WERI-Rb-1 (cell line): ENCODE results near the gene FBXW11.

Experiments
- DNase-seq: peaks from one replicate; pipeline ENCODE4 v3.0.0-alpha.2; 2020
- H3K27ac ChIP-seq: fragments of 250-450 bp; sonication (Bioruptor Pico); 2 replicates; pipeline ENCODE4 v1.5.1; 2020; ENCODE audit warnings: mild to moderate bottlenecking, moderate library complexity
- H3K27me3 ChIP-seq: fragments of 250-450 bp; sonication (Bioruptor Pico); 2 replicates; pipeline ENCODE4 v1.5.1; 2021; ENCODE audit warnings: mild to moderate bottlenecking, low read depth, moderate library complexity; ENCODE audit not compliant: insufficient read depth, severe bottlenecking
- H3K36me3 ChIP-seq: fragments of 250-450 bp; sonication (Bioruptor Pico); 2 replicates; pipeline ENCODE4 v1.5.1; 2020; ENCODE audit warnings: mild to moderate bottlenecking, moderate library complexity
- H3K4me3 ChIP-seq: 2 replicates; pipeline ENCODE4 v1.5.1; 2011; ENCODE audit warnings: low read depth, mild to moderate bottlenecking, control low read depth, low read length
- H3K9me3 ChIP-seq: fragments of 250-450 bp; sonication (Bioruptor Pico); 2 replicates; pipeline ENCODE4 v1.5.1; 2021; ENCODE audit warnings: mild to moderate bottlenecking, moderate library complexity; ENCODE audit not compliant: severe bottlenecking
- TF ChIP-seq, protein P1 (sequence below): IDR thresholded peaks from 2 replicates; pipeline ENCODE4 v1.5.1; 2011; ENCODE audit warnings: low read depth, mild to moderate bottlenecking, control low read depth, inconsistent platforms, low read length

Gene FBXW11

DNA sequence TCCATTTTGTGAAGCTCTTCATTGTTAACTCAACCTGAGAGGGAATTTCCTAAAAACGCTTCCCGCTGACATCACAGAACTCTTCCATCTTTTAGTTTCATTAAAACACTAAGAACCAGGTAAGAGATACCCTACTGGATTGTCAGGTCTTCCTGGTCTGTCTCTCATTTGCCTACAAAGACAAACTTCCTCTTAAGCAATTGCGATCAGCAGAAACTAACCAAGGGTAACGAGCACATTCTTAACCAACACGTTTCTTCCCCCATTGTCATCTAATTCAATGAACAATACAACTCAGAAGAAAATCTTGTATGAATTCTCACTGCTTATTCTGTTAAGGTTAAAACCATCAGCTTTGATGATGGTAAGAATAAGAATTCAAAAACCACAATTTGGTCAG, 6.6 kb downstream of the FBXW11 start:
- H3K4me3 ChIP-seq: no peak overlapping the region
- TF ChIP-seq, protein P1, sequence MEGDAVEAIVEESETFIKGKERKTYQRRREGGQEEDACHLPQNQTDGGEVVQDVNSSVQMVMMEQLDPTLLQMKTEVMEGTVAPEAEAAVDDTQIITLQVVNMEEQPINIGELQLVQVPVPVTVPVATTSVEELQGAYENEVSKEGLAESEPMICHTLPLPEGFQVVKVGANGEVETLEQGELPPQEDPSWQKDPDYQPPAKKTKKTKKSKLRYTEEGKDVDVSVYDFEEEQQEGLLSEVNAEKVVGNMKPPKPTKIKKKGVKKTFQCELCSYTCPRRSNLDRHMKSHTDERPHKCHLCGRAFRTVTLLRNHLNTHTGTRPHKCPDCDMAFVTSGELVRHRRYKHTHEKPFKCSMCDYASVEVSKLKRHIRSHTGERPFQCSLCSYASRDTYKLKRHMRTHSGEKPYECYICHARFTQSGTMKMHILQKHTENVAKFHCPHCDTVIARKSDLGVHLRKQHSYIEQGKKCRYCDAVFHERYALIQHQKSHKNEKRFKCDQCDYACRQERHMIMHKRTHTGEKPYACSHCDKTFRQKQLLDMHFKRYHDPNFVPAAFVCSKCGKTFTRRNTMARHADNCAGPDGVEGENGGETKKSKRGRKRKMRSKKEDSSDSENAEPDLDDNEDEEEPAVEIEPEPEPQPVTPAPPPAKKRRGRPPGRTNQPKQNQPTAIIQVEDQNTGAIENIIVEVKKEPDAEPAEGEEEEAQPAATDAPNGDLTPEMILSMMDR: no peak
- no peak for DNase-seq
- no peak overlapping the region for H3K27ac ChIP-seq
- H3K9me3 ChIP-seq: no peaks in the 10 kb centered on the region
- H3K36me3 ChIP-seq: peaks cover 4% of the 10 kb centered on the region
- no peaks in the 10 kb centered on the region for H3K27me3 ChIP-seq

DNA sequence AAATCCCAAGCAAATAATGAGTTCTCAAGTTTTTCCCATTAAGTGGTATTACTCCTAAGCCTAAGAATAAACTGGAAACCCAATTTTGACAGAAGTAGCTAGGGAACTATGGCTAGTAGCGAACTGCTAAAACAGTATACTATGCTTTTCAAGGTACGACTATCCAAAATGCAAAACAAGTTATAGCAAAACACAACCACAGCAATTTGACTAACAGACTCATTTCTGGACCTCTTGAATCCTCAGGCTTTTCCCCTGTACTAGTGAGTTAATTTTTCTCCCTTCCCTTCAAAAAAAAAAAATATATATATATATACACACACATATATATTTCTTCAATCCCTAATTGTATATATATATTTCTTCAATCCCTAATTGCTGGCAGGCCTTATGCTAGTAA, 7.3 kb downstream of the FBXW11 start:
- H3K36me3 ChIP-seq: peaks cover 4% of the 10 kb centered on the region
- TF ChIP-seq, protein P1: no peak
- H3K4me3 ChIP-seq: no peak overlapping the region
- H3K27ac ChIP-seq: no peak overlapping the region
- H3K27me3 ChIP-seq: no peaks in the 10 kb centered on the region
- no peak for DNase-seq
- H3K9me3 ChIP-seq: no peaks in the 10 kb centered on the region

DNA sequence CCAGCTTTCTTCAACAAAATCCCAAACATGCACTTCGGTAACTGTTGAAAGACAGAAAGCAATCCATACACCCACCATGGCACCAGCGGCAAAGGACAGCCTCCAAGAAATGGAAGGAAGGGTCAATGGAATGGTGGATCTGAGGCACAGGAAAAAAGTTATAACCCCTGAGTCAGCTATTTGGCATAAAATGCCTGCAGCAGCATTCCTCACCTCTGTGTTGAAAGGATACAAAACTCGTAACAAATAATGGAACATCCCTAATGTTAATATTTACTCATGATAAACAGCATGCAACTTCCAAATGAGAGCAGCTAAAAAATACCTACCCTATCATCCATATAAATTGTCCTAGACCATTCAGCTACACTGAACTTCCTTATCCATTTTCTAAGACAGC, 9.4 kb downstream of the FBXW11 start:
- TF ChIP-seq, protein P1: no peak
- Histone ChIP-seq H3K9me3 (no peaks in the 10 kb centered on the region), H3K27me3 (no peaks in the 10 kb centered on the region), H3K36me3 (peaks cover 1% of the 10 kb centered on the region), H3K4me3 (no peak overlapping the region), H3K27ac (no peak overlapping the region)
- DNase-seq: no peak

DNA sequence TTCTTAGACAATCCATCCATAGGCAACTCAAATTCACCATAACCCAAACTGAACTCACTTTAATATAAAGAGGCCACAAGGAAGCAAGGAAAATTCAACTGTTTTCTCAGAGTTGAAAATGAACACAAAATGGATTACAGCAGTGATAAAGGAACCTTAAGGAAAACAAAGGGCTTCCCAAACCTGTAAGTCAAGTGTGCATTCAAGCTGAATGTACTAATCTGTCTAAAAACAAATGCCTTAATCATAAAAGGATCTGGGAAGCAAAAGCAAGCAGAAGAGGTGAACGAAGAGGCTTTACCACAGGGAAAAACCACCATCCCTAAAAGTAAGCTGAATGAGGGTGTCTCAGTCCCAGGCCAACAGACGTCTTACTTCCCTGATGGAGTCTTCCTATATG, 13.6 kb downstream of the FBXW11 start:
- TF ChIP-seq, protein P1: no peak
- no peaks in the 10 kb centered on the region; the same call in 1 of the 2 replicates for H3K36me3 ChIP-seq
- no peak overlapping the region for H3K27ac ChIP-seq
- H3K4me3 ChIP-seq: no peak overlapping the region
- no peak for DNase-seq
- H3K9me3 ChIP-seq: no peaks in the 10 kb centered on the region
- H3K27me3 ChIP-seq: no peaks in the 10 kb centered on the region

DNA sequence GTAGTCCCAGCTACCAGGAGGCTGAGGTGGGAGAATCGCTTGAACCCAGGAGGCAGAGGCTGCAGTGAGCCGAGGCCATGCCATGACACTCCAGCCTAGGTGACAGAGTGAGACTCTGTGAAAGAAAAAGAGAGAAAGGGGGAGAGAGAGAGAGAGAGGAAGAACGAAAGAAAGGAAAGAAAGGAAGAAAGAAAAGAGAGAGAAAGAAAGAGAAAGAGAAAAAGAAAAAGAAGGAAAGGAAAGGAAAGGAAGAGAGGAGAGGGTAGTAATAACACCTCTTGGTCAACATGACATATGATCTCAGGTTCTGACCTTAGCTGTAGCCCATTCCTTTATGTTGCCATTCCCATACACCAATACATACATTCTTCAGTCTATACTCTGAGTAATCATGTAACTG, 14.1 kb downstream of the FBXW11 start:
- H3K9me3 ChIP-seq: no peaks in the 10 kb centered on the region
- no peak for DNase-seq
- H3K27me3 ChIP-seq: no peaks in the 10 kb centered on the region
- H3K36me3 ChIP-seq: no peaks in the 10 kb centered on the region; the same call in 1 of the 2 replicates
- no peak overlapping the region for H3K27ac ChIP-seq
- H3K4me3 ChIP-seq: no peak overlapping the region
- TF ChIP-seq, protein P1: no peak

DNA sequence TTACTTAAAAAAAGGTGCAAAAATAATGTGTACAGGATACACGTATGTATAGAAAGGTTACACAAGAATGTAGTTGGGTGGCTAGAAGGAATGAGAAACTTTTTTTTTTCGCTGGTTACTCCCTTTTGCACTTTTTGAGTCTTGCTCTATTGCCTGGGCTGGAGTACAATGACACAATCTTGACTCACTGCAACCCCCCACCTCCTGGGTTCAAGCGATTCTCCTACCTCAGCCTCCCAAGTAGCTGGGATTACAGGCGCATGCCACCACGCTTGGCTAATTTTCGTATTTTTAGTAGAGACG, 15.8 kb downstream of the FBXW11 start:
- DNase-seq: no peak
- TF ChIP-seq, protein P1: no peak
- H3K4me3 ChIP-seq: no peak overlapping the region
- H3K27ac ChIP-seq: no peak overlapping the region
- no peaks in the 10 kb centered on the region for H3K9me3 ChIP-seq
- H3K36me3 ChIP-seq: no peaks in the 10 kb centered on the region
- no peaks in the 10 kb centered on the region for H3K27me3 ChIP-seq
